Measurements from ENCODE around the gene ODAD4. TPM values are rescaled to one million over a fixed set of nuclear protein-coding genes. Genes with fewer than 3 reads are reported as not detected.

Gene ODAD4
- total and polyA plus RNA-seq, 4 donors: 0.81 to 3.8 (median 1.9) TPM

DNA sequence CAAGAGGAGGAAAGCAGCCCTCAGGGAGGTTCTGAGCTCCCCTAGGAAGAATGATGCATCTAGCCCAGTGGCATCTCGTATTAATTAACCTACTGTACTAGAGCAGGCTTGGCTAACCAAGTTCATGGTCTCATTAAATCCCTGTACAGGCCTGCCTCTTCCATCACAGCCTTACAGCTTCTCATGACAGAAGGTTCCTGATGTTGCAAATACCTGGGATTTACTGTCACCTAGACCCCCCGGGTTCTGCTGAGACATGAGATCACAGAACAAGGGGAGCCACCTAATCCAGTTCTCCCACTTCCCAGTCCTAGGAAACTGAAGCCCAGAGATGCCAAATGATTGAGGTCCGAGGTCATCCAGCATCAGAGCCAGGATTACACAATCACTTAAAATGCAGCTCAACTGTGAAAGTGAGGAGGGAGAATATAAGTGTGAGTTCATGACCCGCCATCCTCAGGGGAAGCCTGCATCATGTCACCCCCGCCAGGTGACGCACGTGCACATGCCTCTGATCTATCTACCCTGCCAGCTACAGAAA is 35.6 kb upstream of the ODAD4 start:
- WGBS, 2 donors: 41 to 46% methylated on average over 7 of the region's 7 CpGs
- Histone ChIP-seq H3K9me3 (ENCODE audit: control insufficient read depth, low read length) (no peaks in the 10 kb centered on the region), H3K4me1 (ENCODE audit: control insufficient read depth in 1 of 2, insufficient read depth in 2 of 2, low read length in 2 of 2) (no peaks in the 10 kb centered on the region), H3K4me3 (ENCODE audit: low read length in 2 of 2) (no peak overlapping the region), H3K36me3 (ENCODE audit: control insufficient read depth in 1 of 2, insufficient read depth in 2 of 2, low read length in 1 of 2) (peaks cover 3 to 18% of the 10 kb centered on the region in 2 donors), H3K27ac (ENCODE audit: low read depth in 1 of 2, low read length in 2 of 2) (no peak overlapping the region), H3K27me3 (ENCODE audit: control insufficient read depth in 1 of 2, insufficient read depth in 2 of 2, low read length in 1 of 2) (no peaks in the 10 kb centered on the region)
- DNase-seq: no peak
- peak; percentile 59 for ATAC-seq (ENCODE audit: low FRiP score)
- intact Hi-C loops (cut with DNase I): no loop called here

DNA sequence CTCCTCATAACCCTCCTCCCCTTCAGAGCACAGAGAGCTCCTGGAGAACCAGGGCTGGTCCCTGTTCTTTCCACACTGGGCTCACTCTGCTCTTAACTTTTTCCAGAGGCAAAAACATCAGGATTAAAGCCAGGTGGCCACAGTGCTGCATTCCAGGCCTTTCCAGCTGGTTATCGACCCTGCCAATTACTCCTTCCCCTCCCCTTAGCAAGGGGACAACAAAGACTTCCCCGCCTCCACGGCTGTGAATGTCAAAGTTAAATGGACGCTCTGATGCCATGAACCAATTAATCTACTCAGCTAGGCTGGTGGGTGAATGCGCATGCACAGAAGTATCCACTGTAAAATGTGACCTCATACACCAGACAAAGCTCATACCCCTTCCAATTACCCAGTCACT is 34.8 kb upstream of the ODAD4 start:
- DNase-seq (no peak), ATAC-seq (ENCODE audit: low FRiP score) (peak; percentile 65)
- WGBS, 2 donors: 22 to 27% methylated on average over 5 of the region's 5 CpGs
- no peak overlapping the region for H3K27ac ChIP-seq (ENCODE audit: low read depth in 1 of 2, low read length in 2 of 2)
- intact Hi-C loops (cut with DNase I): no loop called here
- H3K36me3 ChIP-seq (ENCODE audit: control insufficient read depth in 1 of 2, insufficient read depth in 2 of 2, low read length in 1 of 2): peaks cover 3 to 18% of the 10 kb centered on the region in 2 donors
- H3K27me3 ChIP-seq (ENCODE audit: control insufficient read depth in 1 of 2, insufficient read depth in 2 of 2, low read length in 1 of 2): no peaks in the 10 kb centered on the region
- no peaks in the 10 kb centered on the region for H3K9me3 ChIP-seq (ENCODE audit: control insufficient read depth, low read length)
- no peaks in the 10 kb centered on the region for H3K4me1 ChIP-seq (ENCODE audit: control insufficient read depth in 1 of 2, insufficient read depth in 2 of 2, low read length in 2 of 2)
- no peak overlapping the region for H3K4me3 ChIP-seq (ENCODE audit: low read length in 2 of 2)

GRCh38 chr17:41896726-41897125 is 33.7 kb upstream of the ODAD4 start:
- H3K9me3 ChIP-seq (ENCODE audit: control insufficient read depth, low read length): no peaks in the 10 kb centered on the region
- WGBS, 2 donors: 81 to 91% methylated on average over 6 of the region's 6 CpGs
- ATAC-seq (ENCODE audit: low FRiP score) (no peak), DNase-seq (no peak)
- H3K27ac ChIP-seq (ENCODE audit: low read depth in 1 of 2, low read length in 2 of 2): no peak overlapping the region
- intact Hi-C loops (cut with DNase I): no loop called here
- H3K4me1 ChIP-seq (ENCODE audit: control insufficient read depth in 1 of 2, insufficient read depth in 2 of 2, low read length in 2 of 2): no peaks in the 10 kb centered on the region
- no peaks in the 10 kb centered on the region for H3K27me3 ChIP-seq (ENCODE audit: control insufficient read depth in 1 of 2, insufficient read depth in 2 of 2, low read length in 1 of 2)
- no peak overlapping the region for H3K4me3 ChIP-seq (ENCODE audit: low read length in 2 of 2)
- H3K36me3 ChIP-seq (ENCODE audit: control insufficient read depth in 1 of 2, insufficient read depth in 2 of 2, low read length in 1 of 2): peaks cover 3 to 17% of the 10 kb centered on the region in 2 donors

DNA sequence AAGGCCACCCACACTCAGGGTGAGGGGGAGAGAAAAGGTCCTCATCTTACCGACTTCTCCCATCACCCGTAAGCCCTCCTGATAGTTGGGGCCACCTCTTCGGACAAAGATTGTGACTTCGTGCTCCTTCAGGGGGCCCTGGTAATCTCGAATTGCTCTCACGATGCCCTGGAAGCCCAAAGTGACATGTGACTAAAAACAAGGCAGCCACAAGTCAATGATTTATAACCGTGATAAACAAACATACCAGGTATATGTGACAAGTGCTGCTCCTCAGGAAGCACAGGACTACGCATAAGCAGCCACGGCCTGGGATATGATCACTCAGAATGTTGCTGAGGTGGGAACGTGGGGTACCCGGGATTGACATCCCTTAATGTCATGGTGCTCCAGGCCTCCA is 28.8 kb upstream of the ODAD4 start:
- H3K4me1 ChIP-seq (ENCODE audit: control insufficient read depth in 1 of 2, insufficient read depth in 2 of 2, low read length in 2 of 2): no peaks in the 10 kb centered on the region
- H3K9me3 ChIP-seq (ENCODE audit: control insufficient read depth, low read length): no peaks in the 10 kb centered on the region
- no peak for DNase-seq
- no peak overlapping the region for H3K27ac ChIP-seq (ENCODE audit: low read depth in 1 of 2, low read length in 2 of 2)
- WGBS, 2 donors: 81 to 87% methylated on average over 11 of the region's 11 CpGs
- H3K27me3 ChIP-seq (ENCODE audit: control insufficient read depth in 1 of 2, insufficient read depth in 2 of 2, low read length in 1 of 2): no peaks in the 10 kb centered on the region
- H3K4me3 ChIP-seq (ENCODE audit: low read length in 2 of 2): no peak overlapping the region
- ATAC-seq (ENCODE audit: low FRiP score): no peak
- intact Hi-C loops (cut with DNase I): no loop called here
- H3K36me3 ChIP-seq (ENCODE audit: control insufficient read depth in 1 of 2, insufficient read depth in 2 of 2, low read length in 1 of 2): peaks cover 0 to 17% of the 10 kb centered on the region in 2 donors

GRCh38 chr17:41904242-41904841 is 26.1 kb upstream of the ODAD4 start:
- WGBS, 2 donors: 92 to 94% methylated on average over 7 of the region's 7 CpGs
- no peak for DNase-seq

DNA sequence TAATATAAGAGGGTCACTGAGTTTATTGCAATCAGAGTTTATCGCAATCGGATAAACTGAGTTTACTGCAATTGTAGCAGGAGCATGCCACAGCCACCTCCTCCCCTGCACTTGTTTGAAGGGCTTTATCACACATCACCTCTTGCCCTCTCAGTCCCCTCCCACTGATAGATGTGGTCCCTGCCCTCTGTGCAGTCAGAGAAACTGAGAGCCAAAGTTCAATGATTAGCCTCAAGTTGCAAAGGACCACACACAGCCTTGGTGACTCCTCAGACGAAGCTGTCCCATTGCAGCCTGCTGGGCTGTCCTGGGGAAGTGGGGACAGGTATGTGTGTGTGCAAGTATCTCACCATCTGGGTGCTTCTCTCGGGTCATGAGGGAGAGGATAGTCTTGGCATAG is 25.2 kb upstream of the ODAD4 start:
- Histone ChIP-seq H3K4me1 (ENCODE audit: control insufficient read depth in 1 of 2, insufficient read depth in 2 of 2, low read length in 2 of 2) (no peaks in the 10 kb centered on the region), H3K36me3 (ENCODE audit: control insufficient read depth in 1 of 2, insufficient read depth in 2 of 2, low read length in 1 of 2) (peaks cover 0 to 15% of the 10 kb centered on the region in 2 donors), H3K9me3 (ENCODE audit: control insufficient read depth, low read length) (no peaks in the 10 kb centered on the region), H3K4me3 (ENCODE audit: low read length in 2 of 2) (no peak overlapping the region), H3K27ac (ENCODE audit: low read depth in 1 of 2, low read length in 2 of 2) (no peak overlapping the region), H3K27me3 (ENCODE audit: control insufficient read depth in 1 of 2, insufficient read depth in 2 of 2, low read length in 1 of 2) (no peaks in the 10 kb centered on the region)
- intact Hi-C loops (cut with DNase I): no loop called here
- ATAC-seq (ENCODE audit: low FRiP score) (no peak), DNase-seq (no peak)
- 93 to 96% methylated on average over 4 of the region's 4 CpGs for WGBS, 2 donors

More at GRCh38 chr17:41904242-41904841, 26.1 kb upstream of the ODAD4 start:
- ATAC-seq (ENCODE audit: low FRiP score): no peak
- intact Hi-C loops (cut with DNase I): no loop called here
- H3K27ac ChIP-seq (ENCODE audit: low read depth in 1 of 2, low read length in 2 of 2): no peak overlapping the region
- no peaks in the 10 kb centered on the region for H3K9me3 ChIP-seq (ENCODE audit: control insufficient read depth, low read length)
- peaks cover 0 to 15% of the 10 kb centered on the region in 2 donors for H3K36me3 ChIP-seq (ENCODE audit: control insufficient read depth in 1 of 2, insufficient read depth in 2 of 2, low read length in 1 of 2)
- no peaks in the 10 kb centered on the region for H3K4me1 ChIP-seq (ENCODE audit: control insufficient read depth in 1 of 2, insufficient read depth in 2 of 2, low read length in 2 of 2)
- H3K27me3 ChIP-seq (ENCODE audit: control insufficient read depth in 1 of 2, insufficient read depth in 2 of 2, low read length in 1 of 2): no peaks in the 10 kb centered on the region
- no peak overlapping the region for H3K4me3 ChIP-seq (ENCODE audit: low read length in 2 of 2)

- 81 to 84% methylated on average over 15 of the region's 15 CpGs for WGBS, 2 donors
- H3K27ac ChIP-seq (ENCODE audit: low read depth in 1 of 2, low read length in 2 of 2): no peak overlapping the region
These were observed 23.8 kb upstream of the ODAD4 start for GRCh38 chr17:41906465-41907184.

DNA sequence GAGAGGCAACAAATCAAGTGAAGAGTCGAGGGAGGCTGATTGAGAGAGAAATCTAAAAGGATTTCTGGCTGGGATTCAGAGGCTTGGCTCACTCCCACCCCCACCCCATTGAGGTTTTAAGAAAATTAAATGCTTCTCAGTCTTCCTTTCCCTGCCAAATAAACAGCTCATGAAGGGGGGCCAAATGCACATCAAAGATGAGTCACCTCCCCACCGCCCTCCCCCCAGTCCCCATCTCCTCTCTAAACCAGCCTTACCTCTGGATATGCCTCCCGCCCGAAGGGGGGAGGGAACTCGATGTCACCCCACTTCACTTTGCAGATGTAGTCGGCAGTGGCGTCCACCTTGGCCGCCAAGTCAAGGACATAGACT is 23.2 kb upstream of the ODAD4 start:
- DNase-seq (no peak), ATAC-seq (ENCODE audit: low FRiP score) (no peak)
- intact Hi-C loops (cut with DNase I): no loop called here
- H3K27me3 ChIP-seq (ENCODE audit: control insufficient read depth in 1 of 2, insufficient read depth in 2 of 2, low read length in 1 of 2): no peaks in the 10 kb centered on the region
- 85 to 91% methylated on average over 8 of the region's 8 CpGs for WGBS, 2 donors
- no peak overlapping the region for H3K27ac ChIP-seq (ENCODE audit: low read depth in 1 of 2, low read length in 2 of 2)
- H3K4me1 ChIP-seq (ENCODE audit: control insufficient read depth in 1 of 2, insufficient read depth in 2 of 2, low read length in 2 of 2): no peaks in the 10 kb centered on the region
- H3K4me3 ChIP-seq (ENCODE audit: low read length in 2 of 2): no peak overlapping the region
- no peaks in the 10 kb centered on the region for H3K9me3 ChIP-seq (ENCODE audit: control insufficient read depth, low read length)
- H3K36me3 ChIP-seq (ENCODE audit: control insufficient read depth in 1 of 2, insufficient read depth in 2 of 2, low read length in 1 of 2): peaks cover 0 to 15% of the 10 kb centered on the region in 2 donors

More at GRCh38 chr17:41906465-41907184, 23.8 kb upstream of the ODAD4 start:
- H3K4me1 ChIP-seq (ENCODE audit: control insufficient read depth in 1 of 2, insufficient read depth in 2 of 2, low read length in 2 of 2): no peaks in the 10 kb centered on the region
- H3K4me3 ChIP-seq (ENCODE audit: low read length in 2 of 2): no peak overlapping the region
- H3K27me3 ChIP-seq (ENCODE audit: control insufficient read depth in 1 of 2, insufficient read depth in 2 of 2, low read length in 1 of 2): no peaks in the 10 kb centered on the region
- intact Hi-C loops (cut with DNase I): no loop called here
- no peaks in the 10 kb centered on the region for H3K9me3 ChIP-seq (ENCODE audit: control insufficient read depth, low read length)
- ATAC-seq (ENCODE audit: low FRiP score) (no peak), DNase-seq (no peak)
- H3K36me3 ChIP-seq (ENCODE audit: control insufficient read depth in 1 of 2, insufficient read depth in 2 of 2, low read length in 1 of 2): peaks cover 0 to 15% of the 10 kb centered on the region in 2 donors
